ENCODE data around the gene NFX1.

DNA sequence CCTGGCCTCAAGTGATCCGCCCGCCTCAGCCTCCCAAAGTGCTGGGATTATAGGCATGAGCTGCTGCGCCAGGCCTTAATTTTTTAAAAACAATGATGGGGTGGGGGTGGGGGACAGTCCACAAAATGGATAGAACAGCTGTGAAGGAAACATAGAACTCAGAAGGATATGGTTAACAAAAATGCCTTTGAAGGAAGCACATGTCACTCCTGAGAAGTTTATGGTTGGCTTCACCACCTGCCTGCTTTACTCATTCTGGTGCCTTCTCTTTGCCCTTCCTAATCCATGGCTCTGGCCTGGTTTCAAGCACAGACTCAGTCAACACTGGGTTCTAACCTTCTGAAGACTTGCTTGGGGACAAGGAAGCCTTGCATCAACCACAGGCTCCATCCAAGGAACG, 36.1 kb upstream of the NFX1 start:
- no peak for TF ChIP-seq POLR2AphosphoS5 (IDR thresholded peaks at IDR 0.05)
- TF ChIP-seq, protein P1, sequence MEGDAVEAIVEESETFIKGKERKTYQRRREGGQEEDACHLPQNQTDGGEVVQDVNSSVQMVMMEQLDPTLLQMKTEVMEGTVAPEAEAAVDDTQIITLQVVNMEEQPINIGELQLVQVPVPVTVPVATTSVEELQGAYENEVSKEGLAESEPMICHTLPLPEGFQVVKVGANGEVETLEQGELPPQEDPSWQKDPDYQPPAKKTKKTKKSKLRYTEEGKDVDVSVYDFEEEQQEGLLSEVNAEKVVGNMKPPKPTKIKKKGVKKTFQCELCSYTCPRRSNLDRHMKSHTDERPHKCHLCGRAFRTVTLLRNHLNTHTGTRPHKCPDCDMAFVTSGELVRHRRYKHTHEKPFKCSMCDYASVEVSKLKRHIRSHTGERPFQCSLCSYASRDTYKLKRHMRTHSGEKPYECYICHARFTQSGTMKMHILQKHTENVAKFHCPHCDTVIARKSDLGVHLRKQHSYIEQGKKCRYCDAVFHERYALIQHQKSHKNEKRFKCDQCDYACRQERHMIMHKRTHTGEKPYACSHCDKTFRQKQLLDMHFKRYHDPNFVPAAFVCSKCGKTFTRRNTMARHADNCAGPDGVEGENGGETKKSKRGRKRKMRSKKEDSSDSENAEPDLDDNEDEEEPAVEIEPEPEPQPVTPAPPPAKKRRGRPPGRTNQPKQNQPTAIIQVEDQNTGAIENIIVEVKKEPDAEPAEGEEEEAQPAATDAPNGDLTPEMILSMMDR (IDR thresholded peaks at IDR 0.05), result no peak

Measured in esophagus muscularis mucosa (tissue), 3 donors.